Thoracic aorta (tissue), 2 donors: Measurements from ENCODE around the gene HNRNPA2B1. TPM values are rescaled to one million over a fixed set of nuclear protein-coding genes. Genes with fewer than 3 reads are reported as not detected.

Experiments
- ATAC-seq: fragments of 150-250 bp; one replicate; pipeline ENCODE4 v1.8.0; 2017; ENCODE audit warnings: low read depth; ENCODE audit not compliant: insufficient number of reproducible peaks, low FRiP score
- DNase-seq: peaks from one replicate; pipeline ENCODE4 v3.0.0-alpha.2; 2020; ENCODE audit warnings: low spot score
- H3K27ac ChIP-seq, 2 donors: fragments of 200-600 bp; sonication (generic); 1 replicate in 1 of 2; 2 replicates in 1 of 2; pipeline ENCODE4 v1.5.1; 2016; ENCODE audit warnings: mild to moderate bottlenecking in 2 of 2, moderate library complexity in 2 of 2
- H3K27me3 ChIP-seq: fragments of 200-600 bp; sonication (generic); replicated peaks from 2 replicates; pipeline ENCODE4 v1.6.0; 2016; ENCODE audit warnings: mild to moderate bottlenecking; ENCODE audit not compliant: insufficient read depth
- H3K36me3 ChIP-seq: fragments of 200-600 bp; sonication (generic); one replicate; pipeline ENCODE4 v1.5.1; 2016
- H3K4me1 ChIP-seq, 2 donors: fragments of 200-600 bp; sonication (generic); 1 replicate in 1 of 2; 2 replicates in 1 of 2; pipeline versions ENCODE4 v1.5.1 to v1.6.0; 2016; ENCODE audit warnings: low read depth in 2 of 2, mild to moderate bottlenecking in 1 of 2; ENCODE audit not compliant: control insufficient read depth in 1 of 2
- H3K4me3 ChIP-seq: fragments of 200-600 bp; sonication (generic); 2 replicates; pipeline ENCODE4 v1.5.1; 2016; ENCODE audit warnings: mild to moderate bottlenecking
- H3K9me3 ChIP-seq: fragments of 200-600 bp; sonication (generic); 2 replicates; pipeline ENCODE4 v1.5.1; 2016
- CTCF ChIP-seq: fragments of 200-600 bp; sonication (generic); IDR thresholded peaks from one replicate; pipeline ENCODE4 v1.5.1; 2019; ENCODE audit warnings: antibody characterized with exemption
- total RNA-seq, 2 donors: library from RNA; depleted of rRNA; stranded (reverse); fragments of >200 nt; gene quantifications; one replicate each; pipeline versions ENCODE4 v1.1.0 to v1.2.3, GENCODE V29; 2016

The HNRNPA2B1 gene
- total RNA-seq, 2 donors from 2014 or later: 142 to 204 TPM

- no peak for TF ChIP-seq CTCF
- no peak overlapping the region for H3K27ac ChIP-seq
- DNase-seq (no peak), ATAC-seq (no peak)
- H3K9me3 ChIP-seq: no peaks in the 10 kb centered on the region
- no peaks in the 10 kb centered on the region for H3K36me3 ChIP-seq
- no peaks in the 10 kb centered on the region for H3K27me3 ChIP-seq
- H3K4me1 ChIP-seq: no peaks in the 10 kb centered on the region
- H3K4me3 ChIP-seq: no peak overlapping the region
These were observed 33.5 kb upstream of the HNRNPA2B1 start for GRCh38 chr7:26233902-26234511.

GRCh38 chr7:26227987-26228386 is 27.4 kb upstream of the HNRNPA2B1 start:
- H3K27ac ChIP-seq: no peak overlapping the region
- H3K36me3 ChIP-seq: no peaks in the 10 kb centered on the region
- ATAC-seq: no peak
- no peaks in the 10 kb centered on the region for H3K4me1 ChIP-seq
- no peak for TF ChIP-seq CTCF
- no peaks in the 10 kb centered on the region for H3K9me3 ChIP-seq
- no peaks in the 10 kb centered on the region for H3K27me3 ChIP-seq
- no peak overlapping the region for H3K4me3 ChIP-seq
- DNase-seq: no peak

GRCh38 chr7:26224359-26224758 is 23.8 kb upstream of the HNRNPA2B1 start:
- no peak for TF ChIP-seq CTCF
- DNase-seq: no peak

GRCh38 chr7:26216049-26216448 is 15.5 kb upstream of the HNRNPA2B1 start:
- H3K36me3 ChIP-seq: peaks cover 4% of the 10 kb centered on the region
- ATAC-seq (no peak), DNase-seq (no peak)
- no peak for TF ChIP-seq CTCF
- no peak overlapping the region for H3K27ac ChIP-seq
- no peaks in the 10 kb centered on the region for H3K4me1 ChIP-seq
- no peaks in the 10 kb centered on the region for H3K27me3 ChIP-seq
- no peak overlapping the region for H3K4me3 ChIP-seq
- H3K9me3 ChIP-seq: no peaks in the 10 kb centered on the region

More at GRCh38 chr7:26224359-26224758, 23.8 kb upstream of the HNRNPA2B1 start:
- ATAC-seq: no peak
- no peaks in the 10 kb centered on the region for H3K27me3 ChIP-seq
- H3K4me1 ChIP-seq: no peaks in the 10 kb centered on the region
- H3K27ac ChIP-seq: no peak overlapping the region
- no peak overlapping the region for H3K4me3 ChIP-seq
- H3K36me3 ChIP-seq: no peaks in the 10 kb centered on the region
- H3K9me3 ChIP-seq: no peaks in the 10 kb centered on the region

- no peak for DNase-seq
- TF ChIP-seq CTCF: no peak
- ATAC-seq: no peak
- Histone ChIP-seq H3K27me3 (no peaks in the 10 kb centered on the region), H3K9me3 (no peaks in the 10 kb centered on the region), H3K4me1 (no peaks in the 10 kb centered on the region), H3K4me3 (no peak overlapping the region), H3K27ac (no peak overlapping the region), H3K36me3 (peaks cover 12% of the 10 kb centered on the region)
These were observed 13.4 kb upstream of the HNRNPA2B1 start for GRCh38 chr7:26213807-26214515.
